Kidney tubule cell (primary cell): ENCODE results near the gene BLID.

Experiments
- DNase-seq: peaks from one replicate; pipeline ENCODE4 v3.0.0-alpha.2; 2018; ENCODE audit warnings: low spot score

BLID gene

GRCh38 chr11:122081073-122081472 lies 34.9 kb downstream of the BLID start:
- no peak for DNase-seq

GRCh38 chr11:122077459-122077858 lies 38.6 kb downstream of the BLID start:
- DNase-seq, result no peak

- DNase-seq, result no peak
Measured at GRCh38 chr11:122076512-122077120, 39.4 kb downstream of the BLID start.

GRCh38 chr11:122075016-122075415 lies 41.0 kb downstream of the BLID start:
- DNase-seq, result no peak

- DNase-seq, result no peak
Measured at GRCh38 chr11:122074022-122074421, 42.0 kb downstream of the BLID start.

GRCh38 chr11:122071709-122072202 lies 44.3 kb downstream of the BLID start:
- DNase-seq, result no peak

GRCh38 chr11:122069707-122070360 lies 46.2 kb downstream of the BLID start:
- peak; percentile 84 for DNase-seq

GRCh38 chr11:122068837-122069236 lies 47.2 kb downstream of the BLID start:
- DNase-seq, result no peak

GRCh38 chr11:122068141-122068540 lies 47.9 kb downstream of the BLID start:
- DNase-seq, result no peak
